Measurements from ENCODE around the gene TOX4.

The TOX4 gene

DNA sequence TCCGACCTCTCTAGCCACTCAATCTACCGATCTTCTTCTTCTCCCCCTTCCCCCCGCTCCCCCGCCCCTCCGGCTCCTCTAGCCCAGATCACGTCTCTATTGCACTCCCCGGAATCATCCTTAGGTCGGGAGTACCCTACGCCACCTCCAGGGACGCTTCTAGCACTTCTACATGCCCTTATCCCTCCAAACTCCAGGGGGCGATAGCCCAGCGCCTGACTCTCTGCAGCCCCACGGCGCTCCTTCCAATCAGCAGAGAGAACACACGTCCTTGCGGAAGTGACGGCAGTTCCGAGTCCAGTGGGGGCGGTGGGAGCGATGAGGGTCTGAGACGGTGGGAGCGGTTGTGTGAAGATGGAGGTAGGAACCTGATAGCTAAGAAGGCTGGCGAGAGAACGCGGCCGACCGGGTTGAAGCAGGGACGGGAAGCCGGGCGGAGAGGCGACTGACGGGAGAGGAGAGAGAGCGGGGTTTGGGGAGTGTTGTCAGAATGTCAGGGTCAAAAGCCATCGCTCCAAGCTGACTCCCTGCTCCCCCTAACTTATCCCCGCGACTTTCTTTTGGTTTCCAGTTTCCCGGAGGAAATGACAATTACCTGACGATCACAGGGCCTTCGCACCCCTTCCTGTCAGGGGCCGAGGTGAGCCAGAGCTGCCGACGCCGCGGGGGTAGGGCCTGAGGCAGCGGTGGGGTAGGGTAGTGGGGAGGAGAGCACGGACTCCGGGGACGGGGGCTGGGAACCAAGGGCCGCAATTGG lies at the start of gene TOX4, which contains the start of gene RAB2B:
Gene TOX4, plus strand, starts transcription at position 271 of the 757 bp plus-strand sequence. Its CDS starts 84 bp downstream, at position 355.
Gene RAB2B, minus strand, starts transcription at position 35 of the 757 bp plus-strand sequence. CDS start 87 bp downstream, outside the sequence.
- Histone ChIP-seq H3K9ac (ENCODE audit: low read length) (peak within 1 kb of the TSS; percentile 71), H3K9me2 (replicated peaks; ENCODE audit: insufficient read depth, low read length) (no peaks in the 10 kb centered on the region), H3F3A (ENCODE audit: insufficient read depth) (no peaks in the 10 kb centered on the region), H2AFZ (ENCODE audit: low read depth, low read length, severe bottlenecking) (peak within 1 kb of the TSS; percentile 60), H3K27me3 (ENCODE audit: low read length) (no peaks in the 10 kb centered on the region), H3K4me3 (ENCODE audit: insufficient read depth, low read length, poor library complexity, severe bottlenecking) (peak within 1 kb of the TSS; percentile 90), H3K79me2 (ENCODE audit: insufficient read depth, low read length) (peaks cover 42% of the 10 kb centered on the region), H3K9me3 (ENCODE audit: insufficient read depth, low read length) (no peaks in the 10 kb centered on the region), H3K36me3 (ENCODE audit: low read length) (0 out of 2 replicates have a peak, but pooled peaks cover 5% of the 10 kb centered on the region), H3K27ac (ENCODE audit: low read depth, low read length) (peak within 1 kb of the TSS; percentile 74), H4K20me1 (ENCODE audit: low read depth, low read length) (no peaks in the 10 kb centered on the region), H3K4me2 (ENCODE audit: low read depth, low read length, poor library complexity, severe bottlenecking) (peak within 1 kb of the TSS; percentile 86)
- TF ChIP-seq EZH2phosphoT487 (conservative IDR thresholded peaks at IDR 0.05; ENCODE audit: low read length) (no peak), CTCF (IDR thresholded peaks at IDR 0.05; ENCODE audit: insufficient read depth, low read length, poor library complexity, severe bottlenecking) (peak; percentile 95)

DNA sequence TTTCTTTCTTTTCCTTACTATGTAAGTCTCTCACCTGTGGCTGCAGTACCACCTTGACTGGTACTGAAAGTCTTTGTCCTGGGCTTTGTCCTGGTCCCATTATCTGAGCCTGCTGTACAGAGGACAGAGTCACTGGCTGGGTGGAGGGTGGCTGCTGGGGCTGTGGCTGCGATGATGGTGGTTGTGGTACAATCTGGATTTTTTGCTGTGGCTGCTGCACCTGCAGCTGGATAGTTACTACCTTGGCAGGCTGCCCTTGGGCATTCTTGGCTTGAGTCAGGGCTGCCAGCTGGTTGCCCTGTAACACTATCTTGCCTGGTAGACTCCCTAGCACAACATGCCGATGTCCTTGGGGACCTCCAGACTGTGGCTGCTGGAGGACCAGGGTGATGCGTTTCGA lies 48.1 kb upstream of the TOX4 start:
- Histone ChIP-seq H3K36me3 (ENCODE audit: low read length) (peaks cover 51% of the 10 kb centered on the region), H3F3A (ENCODE audit: insufficient read depth) (no peaks in the 10 kb centered on the region), H3K79me2 (ENCODE audit: insufficient read depth, low read length) (peaks cover 46% of the 10 kb centered on the region)

GRCh38 chr14:21431126-21431525 lies 45.9 kb upstream of the TOX4 start:
- H3K4me2 ChIP-seq (ENCODE audit: low read depth, low read length, poor library complexity, severe bottlenecking), result no peak overlapping the region
- no peaks in the 10 kb centered on the region for H3K9me3 ChIP-seq (ENCODE audit: insufficient read depth, low read length)
- H3K9ac ChIP-seq (ENCODE audit: low read length), result no peak overlapping the region
- no peaks in the 10 kb centered on the region; the same call in 1 of the 2 replicates for H4K20me1 ChIP-seq (ENCODE audit: low read depth, low read length)
- TF ChIP-seq EZH2phosphoT487 (conservative IDR thresholded peaks at IDR 0.05; ENCODE audit: low read length) (no peak), CTCF (IDR thresholded peaks at IDR 0.05; ENCODE audit: insufficient read depth, low read length, poor library complexity, severe bottlenecking) (no peak)
- H3K27ac ChIP-seq (ENCODE audit: low read depth, low read length), result no peak overlapping the region
- no peaks in the 10 kb centered on the region for H3K9me2 ChIP-seq (replicated peaks; ENCODE audit: insufficient read depth, low read length)
- no peak overlapping the region for H2AFZ ChIP-seq (ENCODE audit: low read depth, low read length, severe bottlenecking)
- no peaks in the 10 kb centered on the region for H3K27me3 ChIP-seq (ENCODE audit: low read length)
- no peaks in the 10 kb centered on the region for H3F3A ChIP-seq (ENCODE audit: insufficient read depth)
- H3K36me3 ChIP-seq (ENCODE audit: low read length), result peaks cover 35% of the 10 kb centered on the region
- H3K4me3 ChIP-seq (ENCODE audit: insufficient read depth, low read length, poor library complexity, severe bottlenecking), result no peak overlapping the region
- peaks cover 68% of the 10 kb centered on the region for H3K79me2 ChIP-seq (ENCODE audit: insufficient read depth, low read length)

More for the DNA sequence above, 48.1 kb upstream of the TOX4 start:
- no peaks in the 10 kb centered on the region for H3K9me2 ChIP-seq (replicated peaks; ENCODE audit: insufficient read depth, low read length)
- no peaks in the 10 kb centered on the region for H4K20me1 ChIP-seq (ENCODE audit: low read depth, low read length)
- H3K9ac ChIP-seq (ENCODE audit: low read length), result no peak overlapping the region
- TF ChIP-seq EZH2phosphoT487 (conservative IDR thresholded peaks at IDR 0.05; ENCODE audit: low read length) (no peak), CTCF (IDR thresholded peaks at IDR 0.05; ENCODE audit: insufficient read depth, low read length, poor library complexity, severe bottlenecking) (no peak)
- no peak overlapping the region for H3K4me3 ChIP-seq (ENCODE audit: insufficient read depth, low read length, poor library complexity, severe bottlenecking)
- H3K4me2 ChIP-seq (ENCODE audit: low read depth, low read length, poor library complexity, severe bottlenecking), result no peak overlapping the region
- no peaks in the 10 kb centered on the region for H3K9me3 ChIP-seq (ENCODE audit: insufficient read depth, low read length)
- no peak overlapping the region for H3K27ac ChIP-seq (ENCODE audit: low read depth, low read length)
- H2AFZ ChIP-seq (ENCODE audit: low read depth, low read length, severe bottlenecking), result no peak overlapping the region
- no peaks in the 10 kb centered on the region for H3K27me3 ChIP-seq (ENCODE audit: low read length)
